Spleen (tissue), 7 donors: ENCODE data around the gene ASAH2.

Experiments
- POLR2A ChIP-seq, 3 donors: fragments of 450-650 bp; IDR thresholded peaks; one replicate each; pipeline ENCODE4 v1.5.1; 2017; ENCODE audit warnings: antibody characterized with exemption in 3 of 3, mild to moderate bottlenecking in 1 of 3
- POLR2AphosphoS5 ChIP-seq, 3 donors: sonication (generic); formaldehyde crosslinking; IDR thresholded peaks; one replicate each; pipeline ENCODE4 v1.5.1; 2017; ENCODE audit warnings: antibody characterized with exemption in 3 of 3
- TF ChIP-seq, protein P1 (sequence below), 11 experiments: fragments of 200-600 bp in 7 of 11; fragments of 450-650 bp in 4 of 11; sonication (generic) in 4 of 11; IDR thresholded peaks in 8 of 11; conservative IDR thresholded peaks in 3 of 11; 1 replicate in 7 of 11; 2 replicates in 4 of 11; pipeline versions ENCODE4 v1.4.0 to v1.8.0; 2016 to 2021; ENCODE audit warnings: antibody characterized with exemption in 11 of 11, inconsistent platforms in 4 of 11, mild to moderate bottlenecking in 1 of 11
- donor health status: DM: no; HTN: no; CAD: no; lungs with moderate emphysema.
- donor health status: DM: no; HTN: no; CAD: no.
- donor health status: DM: no; HTN: no; CAD: no.

DNA sequence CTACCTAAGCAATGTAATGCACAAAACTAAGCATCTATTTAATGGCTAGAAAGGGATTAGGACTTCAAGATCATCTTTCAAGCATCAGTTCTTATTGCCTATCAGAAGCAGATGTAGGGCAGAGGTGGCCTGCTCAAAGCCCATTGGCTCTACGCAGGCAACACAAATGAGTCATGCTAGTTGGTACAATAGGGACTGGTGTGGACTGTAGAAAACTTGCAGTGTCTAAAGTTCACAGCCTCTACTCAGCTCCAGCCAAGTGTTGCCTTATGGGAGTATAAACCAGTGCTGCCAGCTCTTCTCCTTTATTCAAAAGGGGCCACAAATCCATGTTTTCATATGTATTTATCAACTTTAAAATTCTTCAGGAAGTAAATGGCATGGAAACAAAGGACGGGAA, 31.7 kb downstream of the ASAH2 start:
- TF ChIP-seq, protein P1, sequence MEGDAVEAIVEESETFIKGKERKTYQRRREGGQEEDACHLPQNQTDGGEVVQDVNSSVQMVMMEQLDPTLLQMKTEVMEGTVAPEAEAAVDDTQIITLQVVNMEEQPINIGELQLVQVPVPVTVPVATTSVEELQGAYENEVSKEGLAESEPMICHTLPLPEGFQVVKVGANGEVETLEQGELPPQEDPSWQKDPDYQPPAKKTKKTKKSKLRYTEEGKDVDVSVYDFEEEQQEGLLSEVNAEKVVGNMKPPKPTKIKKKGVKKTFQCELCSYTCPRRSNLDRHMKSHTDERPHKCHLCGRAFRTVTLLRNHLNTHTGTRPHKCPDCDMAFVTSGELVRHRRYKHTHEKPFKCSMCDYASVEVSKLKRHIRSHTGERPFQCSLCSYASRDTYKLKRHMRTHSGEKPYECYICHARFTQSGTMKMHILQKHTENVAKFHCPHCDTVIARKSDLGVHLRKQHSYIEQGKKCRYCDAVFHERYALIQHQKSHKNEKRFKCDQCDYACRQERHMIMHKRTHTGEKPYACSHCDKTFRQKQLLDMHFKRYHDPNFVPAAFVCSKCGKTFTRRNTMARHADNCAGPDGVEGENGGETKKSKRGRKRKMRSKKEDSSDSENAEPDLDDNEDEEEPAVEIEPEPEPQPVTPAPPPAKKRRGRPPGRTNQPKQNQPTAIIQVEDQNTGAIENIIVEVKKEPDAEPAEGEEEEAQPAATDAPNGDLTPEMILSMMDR (IDR thresholded peaks at IDR 0.05 in 8 of 11, conservative IDR thresholded peaks at IDR 0.05 in 3 of 11) = no peak
- TF ChIP-seq POLR2A (IDR thresholded peaks at IDR 0.05) (no peak), POLR2AphosphoS5 (IDR thresholded peaks at IDR 0.05) (no peak)
